ENCODE results near the gene IFI16.
"Not testable (repeated sequence)": the region's sequence is repeated elsewhere in the genome, so short reads cannot be mapped to it uniquely, and the experiment has no call there.

The IFI16 gene

DNA sequence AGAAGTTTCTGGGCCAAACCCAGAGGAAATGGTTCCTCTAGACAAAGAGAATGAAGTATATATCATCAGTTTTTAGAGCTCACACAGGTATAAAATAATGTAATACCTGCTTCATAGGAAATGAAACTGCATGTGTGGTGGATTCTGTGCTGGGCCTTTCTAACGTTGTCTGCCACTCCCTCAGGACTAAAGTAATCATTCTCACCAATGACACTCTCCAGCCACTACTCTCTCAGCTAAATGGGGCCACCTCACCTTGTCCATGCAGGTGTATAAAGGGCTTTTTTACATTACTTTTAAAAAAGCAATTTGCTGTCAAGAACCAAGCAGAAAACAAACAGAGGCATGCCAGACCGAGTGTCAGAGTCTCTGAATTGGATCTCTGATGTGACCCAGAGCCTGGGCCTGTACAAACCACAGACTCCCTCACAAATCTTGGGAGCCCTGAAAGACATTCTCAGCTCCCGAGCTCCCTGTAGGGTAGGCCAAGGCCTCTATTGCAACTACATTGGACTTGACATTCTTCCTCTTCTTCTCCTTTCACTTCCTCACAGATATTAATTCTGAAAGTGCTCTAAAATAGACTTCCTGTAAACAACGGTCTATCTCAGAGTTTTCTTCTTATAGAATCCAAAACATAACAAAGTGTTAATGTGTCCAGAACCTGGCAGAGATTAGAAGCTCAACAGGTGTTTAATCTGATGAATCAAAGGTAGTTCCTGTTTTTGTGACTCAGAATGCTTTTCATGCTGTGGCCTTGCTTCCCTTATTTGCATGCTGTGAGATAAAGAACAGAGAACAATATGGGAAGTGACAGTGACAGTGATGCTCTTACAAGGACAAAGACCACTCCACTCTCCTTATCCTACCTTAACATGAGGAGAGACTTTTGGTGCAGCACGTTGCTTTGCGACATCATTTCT lies 58.3 kb downstream of the IFI16 start:
- no peak for DNase-seq

DNA sequence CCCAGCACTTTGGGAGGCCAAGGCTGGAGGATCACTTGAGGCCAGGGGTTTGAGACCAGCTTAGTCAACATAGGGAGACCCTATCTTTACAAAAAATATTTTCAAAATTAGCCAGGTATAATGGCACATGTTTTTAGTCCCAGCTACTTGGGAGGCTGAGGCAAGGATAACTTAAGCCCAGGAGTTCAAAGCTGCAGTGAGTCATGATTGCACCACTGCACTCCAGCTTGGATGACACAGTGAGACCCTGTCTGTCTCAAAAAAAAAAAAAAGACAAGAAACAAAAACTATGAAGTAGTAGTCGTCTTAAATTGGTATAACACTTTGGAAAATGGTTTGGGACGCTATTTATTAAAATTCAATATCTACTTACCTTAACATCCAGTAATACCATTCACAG lies 59.2 kb downstream of the IFI16 start:
- no peak for DNase-seq

DNA sequence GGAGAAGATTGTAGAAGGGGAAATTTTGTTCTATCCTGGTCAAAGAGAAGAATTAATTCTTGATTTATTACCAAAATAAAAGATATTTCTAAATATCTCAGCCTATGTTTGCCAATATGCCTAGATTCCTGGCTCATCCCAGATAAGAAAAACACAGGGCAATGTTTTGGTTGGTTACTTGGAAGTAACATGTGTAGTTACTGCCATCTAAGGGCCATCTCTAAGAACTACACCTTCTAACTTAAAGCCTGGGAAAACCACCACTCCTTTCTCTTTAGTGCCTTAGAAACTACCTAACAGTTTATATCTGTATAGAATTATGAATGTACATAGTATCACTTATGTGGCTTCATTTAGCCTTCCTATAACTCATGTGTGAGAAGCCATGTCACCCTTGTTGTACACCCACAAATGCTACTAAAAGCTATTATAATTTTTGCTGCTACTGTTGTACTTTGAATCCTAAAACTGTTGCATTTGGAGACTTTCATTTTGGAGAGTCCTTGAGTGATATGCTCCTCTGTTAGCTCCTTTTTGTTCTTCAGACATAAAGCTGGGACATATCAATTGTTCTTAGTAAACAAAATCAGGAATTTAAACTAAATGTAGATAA lies 62.4 kb downstream of the IFI16 start:
- no peak for DNase-seq

DNA sequence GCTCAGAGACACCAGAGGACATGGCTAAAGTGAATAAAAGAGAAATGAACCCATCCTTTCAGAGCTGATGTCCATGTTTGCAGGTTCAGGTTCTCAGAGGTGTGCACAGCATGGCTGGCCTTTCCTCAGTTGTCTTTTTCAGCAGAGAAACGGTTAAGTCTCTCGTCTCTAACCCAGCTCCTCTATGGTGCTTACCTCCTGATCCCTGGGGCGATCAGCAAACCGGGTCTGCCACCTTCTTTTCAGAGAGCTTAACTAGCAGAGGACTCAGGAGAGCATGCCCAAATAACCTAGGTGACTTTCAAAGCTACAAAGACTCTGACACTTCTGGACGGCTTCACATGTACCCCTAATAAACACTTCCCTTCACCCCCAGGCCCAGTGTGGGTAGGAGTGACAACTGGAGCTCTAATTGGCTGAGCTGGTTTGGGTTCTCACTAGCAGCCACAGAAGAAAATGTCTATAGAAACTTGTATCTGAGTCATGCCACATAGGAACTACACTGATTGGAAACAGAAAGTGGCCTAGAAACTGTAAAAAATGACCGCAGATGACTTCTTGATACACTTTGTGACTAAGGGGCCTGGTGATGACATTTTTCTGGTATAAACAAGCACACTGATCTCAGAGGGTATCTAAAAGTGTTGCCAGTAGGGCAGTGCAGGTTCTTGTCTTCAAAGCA lies 66.9 kb downstream of the IFI16 start, which contains the start of gene AIM2:
Gene AIM2 (minus strand): TSS at position 329 of the 682 bp plus-strand sequence. CDS start 3,267 bp downstream, outside the sequence.
- no peak for DNase-seq

GRCh38 chr1:159077120-159077961 lies 67.6 kb downstream of the IFI16 start:
- DNase-seq: no peak

- no peak for DNase-seq
Measured at GRCh38 chr1:159079525-159079924, 69.8 kb downstream of the IFI16 start.

DNA sequence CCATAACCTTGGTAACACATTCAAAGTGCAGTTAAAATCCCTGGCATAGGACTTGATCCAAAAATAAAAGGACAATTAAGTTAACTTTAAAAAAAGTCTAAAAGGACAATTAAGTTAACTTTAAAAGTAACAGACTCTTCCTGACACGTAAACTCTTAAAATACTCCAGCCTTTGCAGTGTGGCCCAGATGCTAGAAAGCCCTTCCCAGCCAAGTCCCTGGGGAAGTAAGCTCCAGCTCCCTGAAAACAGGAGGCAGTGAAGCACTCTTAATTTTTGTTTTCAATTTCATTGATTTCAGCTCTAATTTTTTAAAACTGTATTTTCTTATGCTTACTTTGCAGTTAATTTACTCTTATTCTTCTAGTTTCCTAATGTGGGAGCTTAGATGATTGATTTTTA lies 71.9 kb downstream of the IFI16 start:
- DNase-seq: no peak

GRCh38 chr1:159083013-159083412 lies 73.3 kb downstream of the IFI16 start:
- no peak for DNase-seq

GRCh38 chr1:159084152-159084551 lies 74.4 kb downstream of the IFI16 start:
- no peak for DNase-seq

GRCh38 chr1:159084867-159085266 lies 75.2 kb downstream of the IFI16 start:
- no peak for DNase-seq

GRCh38 chr1:159088050-159088449 lies 78.3 kb downstream of the IFI16 start:
- DNase-seq: no peak

DNA sequence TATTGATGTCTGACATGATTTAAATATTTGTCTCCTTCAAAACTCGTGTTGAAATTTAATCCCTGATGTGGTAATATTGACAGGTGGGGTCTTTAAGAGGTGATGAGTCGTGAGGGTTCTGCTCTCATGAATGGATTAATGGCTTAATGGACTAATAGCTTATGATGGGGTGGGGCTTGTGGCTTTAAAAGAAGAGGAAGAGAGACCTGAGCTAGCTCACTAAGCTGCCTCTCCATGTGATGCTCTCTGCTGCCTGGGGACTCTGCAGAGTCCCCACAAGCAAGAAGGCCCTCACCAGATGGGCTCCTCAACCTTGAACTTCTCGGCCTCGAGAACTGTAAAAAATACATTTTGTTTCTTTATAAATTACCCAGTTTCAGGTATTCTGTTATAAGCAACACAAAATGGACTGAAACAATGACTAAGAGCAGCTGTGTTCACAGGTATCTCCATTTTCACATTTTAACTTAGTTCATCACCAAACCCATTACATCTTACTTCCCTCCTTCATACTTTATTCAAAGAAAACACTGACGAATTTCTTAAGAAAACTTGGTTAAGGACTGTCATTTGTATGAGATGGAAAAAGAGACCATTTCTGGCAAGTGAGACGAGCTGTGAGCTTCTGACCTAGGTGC lies 79.0 kb downstream of the IFI16 start:
- DNase-seq: no peak

DNA sequence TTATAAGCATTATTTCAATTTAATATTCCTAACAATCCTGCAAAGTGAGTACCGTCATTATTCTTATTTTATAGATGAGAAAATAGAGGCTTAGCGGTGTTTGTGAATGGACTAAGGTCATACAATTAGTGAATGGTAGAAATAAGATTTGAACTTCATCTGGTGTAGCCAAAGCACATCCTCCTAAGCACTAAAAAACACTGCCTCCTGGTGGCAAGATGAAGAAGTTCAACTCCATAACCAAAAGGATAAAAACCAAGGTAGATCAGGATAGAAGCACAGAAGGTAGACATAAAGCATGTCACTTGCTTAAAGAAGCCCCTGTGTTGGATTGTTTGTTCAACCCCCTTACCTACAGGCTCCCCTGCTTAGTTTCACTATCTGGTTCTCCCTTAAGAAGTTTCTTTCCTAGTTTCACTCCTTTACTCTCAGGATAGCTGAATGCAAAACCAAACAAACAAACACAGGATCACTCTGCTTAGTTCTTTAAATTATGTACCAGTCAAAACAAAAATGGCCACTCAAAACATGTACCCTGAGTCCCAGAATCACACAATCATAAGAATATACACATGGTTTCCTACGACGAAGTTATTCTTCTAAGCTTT lies 79.6 kb downstream of the IFI16 start:
- no peak for DNase-seq

GRCh38 chr1:159090286-159091179 lies 80.8 kb downstream of the IFI16 start:
- DNase-seq: no peak

- DNase-seq: no peak
Measured at GRCh38 chr1:159091180-159091560, 81.5 kb downstream of the IFI16 start.

GRCh38 chr1:159091607-159092031 lies 81.9 kb downstream of the IFI16 start:
- no peak for DNase-seq

DNA sequence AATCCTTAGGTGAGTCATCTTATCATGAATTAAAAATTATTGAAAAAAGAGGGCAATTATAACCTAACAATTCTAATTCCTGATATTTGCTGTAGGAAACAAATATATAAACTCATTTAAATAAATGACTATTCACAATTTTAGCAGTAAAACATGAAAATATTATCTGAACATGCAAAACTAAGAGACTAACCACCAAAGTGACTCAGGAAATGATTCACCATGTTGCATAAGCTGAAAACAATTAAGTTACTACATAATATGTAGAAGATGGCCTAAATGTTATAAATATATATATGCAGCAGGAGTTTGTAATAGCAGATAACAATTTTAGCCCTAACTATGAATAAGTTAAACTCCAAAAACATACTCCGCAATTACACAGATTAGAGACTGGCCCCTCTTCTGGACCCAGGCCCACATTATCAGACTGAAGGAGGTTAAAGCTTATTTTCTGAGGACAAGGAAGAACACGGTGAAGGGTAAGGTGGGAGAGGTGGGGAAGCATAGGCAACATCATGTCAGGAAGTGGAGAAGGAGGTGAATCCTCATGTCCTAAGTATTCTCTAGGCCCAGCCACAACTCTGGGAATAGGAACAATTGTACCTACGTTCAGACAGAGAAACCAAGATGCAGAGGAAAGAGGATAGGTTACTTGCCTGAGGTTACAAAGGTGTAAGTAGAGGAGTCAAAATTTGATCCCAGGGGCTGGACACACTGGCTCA lies 82.5 kb downstream of the IFI16 start:
- no peak for DNase-seq

- DNase-seq: no peak
Measured at GRCh38 chr1:159098596-159098995, 88.9 kb downstream of the IFI16 start.

GRCh38 chr1:159100589-159100988 lies 90.9 kb downstream of the IFI16 start:
- no peak for DNase-seq

- not testable (repeated sequence) for DNase-seq
Measured at GRCh38 chr1:159103021-159103420, 93.3 kb downstream of the IFI16 start.

All from NCI-H1417 treated with DMSO at 0.1 percent for 48 hours (cell line).